NCI-H345 treated with DMSO at 0.1 percent for 48 hours (cell line): ENCODE data around the gene CXCL6.

Experiments used
- DNase-seq: peaks from one replicate; lab custom pipeline; 2025; ENCODE audit not compliant: unreplicated experiment; lab: John Stamatoyannopoulos, UW

CXCL6 gene

GRCh38 chr4:73842696-73843095, 6.2 kb downstream of the CXCL6 start:
- no peak for DNase-seq

- no peak for DNase-seq
These were observed 6.9 kb downstream of the CXCL6 start for GRCh38 chr4:73843369-73843768.

- no peak for DNase-seq
These were observed 7.9 kb downstream of the CXCL6 start for GRCh38 chr4:73844345-73844744.

GRCh38 chr4:73844806-73845205, 8.3 kb downstream of the CXCL6 start:
- no peak for DNase-seq

- DNase-seq = no peak
These were observed 11.2 kb downstream of the CXCL6 start for GRCh38 chr4:73847526-73848182.

- DNase-seq = no peak
These were observed 11.8 kb downstream of the CXCL6 start for GRCh38 chr4:73848183-73848777.

GRCh38 chr4:73850261-73850970, 13.9 kb downstream of the CXCL6 start:
- DNase-seq = peak; percentile 11

GRCh38 chr4:73851293-73851692, 14.8 kb downstream of the CXCL6 start:
- DNase-seq = no peak

GRCh38 chr4:73852771-73853170, 16.3 kb downstream of the CXCL6 start:
- DNase-seq = no peak

- DNase-seq = no peak
These were observed 16.8 kb downstream of the CXCL6 start, which contains the start of gene PF4V1 for GRCh38 chr4:73853246-73853704. Gene PF4V1, plus strand, starts transcription at chr4:73853296. Its CDS starts 67 bp downstream, at chr4:73853363.

- no peak for DNase-seq
These were observed 17.4 kb downstream of the CXCL6 start for GRCh38 chr4:73853718-73854473.

- no peak for DNase-seq
These were observed 18.9 kb downstream of the CXCL6 start for GRCh38 chr4:73855406-73855805.

GRCh38 chr4:73856518-73856917, 20.0 kb downstream of the CXCL6 start:
- no peak for DNase-seq

- no peak for DNase-seq
These were observed 23.2 kb downstream of the CXCL6 start for GRCh38 chr4:73859614-73860088.

GRCh38 chr4:73860181-73860580, 23.7 kb downstream of the CXCL6 start:
- no peak for DNase-seq

GRCh38 chr4:73860917-73861316, 24.4 kb downstream of the CXCL6 start:
- DNase-seq = no peak

GRCh38 chr4:73862322-73862721, 25.8 kb downstream of the CXCL6 start:
- no peak for DNase-seq

- DNase-seq = peak; percentile 5
These were observed 27.9 kb downstream of the CXCL6 start for GRCh38 chr4:73864365-73864764.

GRCh38 chr4:73864961-73865360, 28.5 kb downstream of the CXCL6 start:
- DNase-seq = no peak

- DNase-seq = no peak
These were observed 29.1 kb downstream of the CXCL6 start for GRCh38 chr4:73865431-73866096.

- DNase-seq = no peak
These were observed 29.8 kb downstream of the CXCL6 start for GRCh38 chr4:73866246-73866645.
